GM18526 (cell line): Measurements from ENCODE around the gene SYMPK.

Source experiments
- POLR2A ChIP-seq: IDR thresholded peaks from 3 replicates; pipeline ENCODE4 v1.6.1; 2011; ENCODE audit not compliant: insufficient read length; ENCODE audit errors: extremely low read depth

Gene SYMPK

GRCh38 chr19:45824531-45825262 lies 38.2 kb downstream of the SYMPK start:
- no peak for TF ChIP-seq POLR2A

GRCh38 chr19:45824041-45824471 lies 38.9 kb downstream of the SYMPK start:
- no peak for TF ChIP-seq POLR2A

- no peak for TF ChIP-seq POLR2A
These were observed 39.8 kb downstream of the SYMPK start for GRCh38 chr19:45823182-45823581.

GRCh38 chr19:45822716-45823115 lies 40.2 kb downstream of the SYMPK start:
- no peak for TF ChIP-seq POLR2A

- no peak for TF ChIP-seq POLR2A
These were observed 41.4 kb downstream of the SYMPK start for GRCh38 chr19:45821570-45821969.

- no peak for TF ChIP-seq POLR2A
These were observed 41.8 kb downstream of the SYMPK start for GRCh38 chr19:45821103-45821521.

GRCh38 chr19:45820413-45821102 lies 42.4 kb downstream of the SYMPK start:
- TF ChIP-seq POLR2A = no peak

GRCh38 chr19:45819769-45820168 lies 43.2 kb downstream of the SYMPK start:
- no peak for TF ChIP-seq POLR2A

- no peak for TF ChIP-seq POLR2A
These were observed 45.1 kb downstream of the SYMPK start for GRCh38 chr19:45817725-45818301.

- TF ChIP-seq POLR2A = no peak
These were observed 45.8 kb downstream of the SYMPK start for GRCh38 chr19:45817010-45817724.

- TF ChIP-seq POLR2A = no peak
These were observed 46.5 kb downstream of the SYMPK start for GRCh38 chr19:45816236-45817009.

GRCh38 chr19:45815481-45816216 lies 47.3 kb downstream of the SYMPK start:
- no peak for TF ChIP-seq POLR2A

- TF ChIP-seq POLR2A = no peak
These were observed 48.0 kb downstream of the SYMPK start, which contains the start of gene RSPH6A for GRCh38 chr19:45814851-45815480. Gene RSPH6A (minus strand): TSS chr19:45815308. CDS start chr19:45815176, 132 bp downstream.
